LNCAP (cell line): ENCODE data around the gene C4orf46.

Source experiments
- CTCF ChIP-seq: fragments of 450-650 bp; IDR thresholded peaks from 2 replicates; pipeline ENCODE4 v1.5.1; 2017; ENCODE audit warnings: mild to moderate bottlenecking

The C4orf46 gene

GRCh38 chr4:158671665-158671914 is at the start of gene C4orf46:
C4orf46 (minus strand) TSS chr4:158671887; CDS start chr4:158671801, 86 bp downstream.
- TF ChIP-seq CTCF = no peak

DNA sequence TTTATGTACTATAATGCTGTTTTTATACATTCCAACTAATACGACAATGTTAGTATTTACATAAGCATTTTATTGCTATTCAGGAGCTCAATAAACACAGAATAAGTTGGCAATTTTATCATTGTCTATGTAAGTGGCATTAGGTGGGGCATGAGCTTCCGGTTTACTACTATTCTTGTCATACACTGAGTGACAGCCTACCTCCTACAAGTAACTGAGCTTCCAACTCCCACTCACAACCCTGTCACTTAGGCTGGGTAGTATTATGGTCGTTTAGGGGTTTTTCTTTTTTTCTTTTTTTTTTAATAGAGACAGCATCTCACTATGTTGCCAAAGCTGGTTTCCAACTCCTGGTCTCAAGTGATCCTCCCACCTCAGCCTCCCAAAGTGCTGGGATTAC is 44.1 kb upstream of the C4orf46 start:
- TF ChIP-seq CTCF = no peak

GRCh38 chr4:158714937-158715336 is 43.2 kb upstream of the C4orf46 start:
- no peak for TF ChIP-seq CTCF

DNA sequence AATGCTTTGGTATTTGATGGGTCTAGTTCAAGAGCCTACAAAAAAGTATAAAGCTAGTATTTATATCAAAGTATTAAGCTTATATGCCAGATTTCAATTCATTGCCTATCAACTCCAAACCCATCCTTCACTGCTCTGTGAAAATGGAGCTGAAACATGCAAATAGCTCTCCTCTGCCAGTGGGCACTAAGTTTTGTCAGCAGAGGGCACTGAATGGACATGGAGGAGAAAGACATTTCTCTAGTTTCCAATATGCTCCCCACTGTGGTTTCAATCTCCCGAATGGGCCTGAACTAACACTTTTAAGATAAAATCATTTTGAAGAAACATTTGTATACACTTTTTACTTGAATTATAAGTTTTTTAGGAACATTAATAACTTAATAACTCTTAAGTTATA is 39.1 kb upstream of the C4orf46 start:
- TF ChIP-seq CTCF = peak; percentile 37; the same call in 1 of the 2 replicates

DNA sequence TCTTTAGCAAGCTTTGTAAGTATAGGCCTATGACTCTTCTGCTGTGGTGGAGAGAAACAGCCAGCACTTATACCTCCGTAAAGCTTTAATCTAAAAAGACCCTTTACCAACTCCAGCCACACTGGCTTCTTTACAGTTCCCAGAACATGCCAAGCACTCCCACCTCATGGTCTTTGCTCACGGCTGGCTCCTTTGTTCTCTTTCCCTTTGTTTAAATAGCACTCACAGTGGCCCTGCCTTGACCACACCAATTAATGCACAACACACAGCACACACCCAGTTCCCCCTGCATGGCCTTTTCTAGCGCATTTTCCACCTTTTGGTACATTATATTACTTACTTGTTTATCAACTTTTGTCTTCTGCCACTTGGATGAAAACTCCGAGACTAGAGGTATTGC is 32.6 kb upstream of the C4orf46 start:
- TF ChIP-seq CTCF = no peak

DNA sequence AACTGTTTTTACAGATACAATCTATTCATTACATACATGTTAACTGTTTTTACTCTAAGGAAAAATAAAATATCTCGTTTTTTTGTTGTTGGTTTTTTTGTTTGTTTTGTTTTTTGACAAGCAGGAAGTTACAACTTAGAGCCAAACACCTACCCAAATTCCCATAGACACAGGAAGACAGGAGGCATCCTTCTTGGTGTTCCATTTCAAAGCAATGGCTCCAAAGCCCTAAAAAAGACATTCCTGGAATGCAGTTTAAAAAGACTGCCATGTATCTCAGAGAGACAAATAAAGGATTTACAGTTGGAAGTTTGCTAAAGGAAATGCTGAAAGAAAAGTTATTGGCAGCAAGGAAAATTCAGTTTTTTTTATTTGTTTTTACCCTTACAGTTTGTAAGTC is 17.1 kb upstream of the C4orf46 start:
- no peak for TF ChIP-seq CTCF

DNA sequence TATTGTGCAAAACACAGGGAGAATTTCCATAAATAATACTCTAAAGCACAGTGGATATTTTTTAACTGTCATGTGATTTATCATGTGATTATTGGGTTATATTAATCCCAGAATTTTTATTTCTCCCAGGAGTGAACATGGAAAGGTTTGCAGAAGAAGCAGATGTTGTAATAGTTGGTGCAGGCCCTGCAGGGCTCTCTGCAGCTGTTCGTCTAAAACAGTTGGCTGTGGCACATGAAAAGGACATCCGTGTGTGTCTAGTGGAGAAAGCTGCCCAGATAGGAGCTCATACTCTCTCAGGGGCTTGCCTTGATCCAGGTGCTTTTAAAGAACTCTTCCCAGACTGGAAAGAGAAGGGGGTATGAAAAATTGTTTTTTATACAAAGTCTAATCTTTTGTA is 10.4 kb upstream of the C4orf46 start:
- no peak for TF ChIP-seq CTCF

GRCh38 chr4:158681629-158682028 is 9.9 kb upstream of the C4orf46 start:
- no peak for TF ChIP-seq CTCF
